ENCODE results near the gene ILF3.

DNA sequence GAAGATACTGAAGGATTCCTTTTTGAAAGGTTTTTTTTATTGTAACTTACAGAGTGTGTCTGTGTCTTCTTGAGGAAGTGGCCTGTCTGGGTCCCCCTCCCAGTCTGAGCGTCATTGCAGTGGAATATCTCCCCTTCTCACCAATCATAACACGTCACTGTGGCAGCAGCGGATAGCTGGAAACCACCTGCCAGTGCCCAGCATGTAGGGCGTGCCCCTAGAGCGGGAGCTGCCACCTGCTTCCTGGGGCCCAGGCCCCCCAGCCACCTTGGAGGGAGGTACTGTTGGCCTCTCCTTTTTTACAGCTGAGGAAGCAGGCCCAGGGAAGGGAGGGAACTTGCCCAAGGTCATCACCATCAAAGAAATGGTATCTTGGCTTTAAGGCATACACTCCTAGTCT lies 59.2 kb downstream of the ILF3 start:
- TF ChIP-seq, protein P1, sequence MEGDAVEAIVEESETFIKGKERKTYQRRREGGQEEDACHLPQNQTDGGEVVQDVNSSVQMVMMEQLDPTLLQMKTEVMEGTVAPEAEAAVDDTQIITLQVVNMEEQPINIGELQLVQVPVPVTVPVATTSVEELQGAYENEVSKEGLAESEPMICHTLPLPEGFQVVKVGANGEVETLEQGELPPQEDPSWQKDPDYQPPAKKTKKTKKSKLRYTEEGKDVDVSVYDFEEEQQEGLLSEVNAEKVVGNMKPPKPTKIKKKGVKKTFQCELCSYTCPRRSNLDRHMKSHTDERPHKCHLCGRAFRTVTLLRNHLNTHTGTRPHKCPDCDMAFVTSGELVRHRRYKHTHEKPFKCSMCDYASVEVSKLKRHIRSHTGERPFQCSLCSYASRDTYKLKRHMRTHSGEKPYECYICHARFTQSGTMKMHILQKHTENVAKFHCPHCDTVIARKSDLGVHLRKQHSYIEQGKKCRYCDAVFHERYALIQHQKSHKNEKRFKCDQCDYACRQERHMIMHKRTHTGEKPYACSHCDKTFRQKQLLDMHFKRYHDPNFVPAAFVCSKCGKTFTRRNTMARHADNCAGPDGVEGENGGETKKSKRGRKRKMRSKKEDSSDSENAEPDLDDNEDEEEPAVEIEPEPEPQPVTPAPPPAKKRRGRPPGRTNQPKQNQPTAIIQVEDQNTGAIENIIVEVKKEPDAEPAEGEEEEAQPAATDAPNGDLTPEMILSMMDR (IDR thresholded peaks at IDR 0.05), result no peak
- no peak for TF ChIP-seq TCF7L2 (IDR thresholded peaks at IDR 0.05; ENCODE audit: low read depth, low read length)
